ENCODE results near the gene UBR4.

The UBR4 gene

DNA sequence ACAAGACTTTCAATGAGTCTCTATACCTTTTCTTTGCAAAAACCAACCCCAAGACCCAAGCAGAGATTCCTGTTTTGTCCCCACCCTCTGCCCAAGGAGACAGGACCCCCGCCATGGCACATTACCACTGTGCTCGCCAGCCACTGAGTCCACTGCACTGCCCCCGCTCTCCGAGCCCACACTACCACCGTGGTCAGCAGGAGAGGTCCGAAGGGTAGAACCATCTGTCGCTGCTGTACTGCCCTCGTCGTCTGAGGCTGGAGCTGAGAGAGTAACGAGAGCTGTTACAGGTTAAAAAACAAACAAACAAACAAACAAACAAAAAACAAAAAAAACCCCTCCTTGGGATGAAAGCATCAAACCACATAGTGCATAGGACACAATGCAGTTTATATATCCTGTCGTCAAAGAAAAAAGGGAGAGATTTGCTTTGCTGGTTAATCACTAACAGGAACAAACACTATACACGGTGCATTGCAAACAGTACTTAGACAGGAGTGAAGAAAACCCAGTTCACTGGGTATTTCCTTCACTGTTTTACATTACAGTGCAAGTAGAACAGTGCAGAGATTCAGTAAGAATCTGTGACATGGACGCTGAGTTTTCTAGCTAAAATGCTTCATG lies 71.0 kb downstream of the UBR4 start:
- DNase-seq (ENCODE audit: low read depth): no peak

DNA sequence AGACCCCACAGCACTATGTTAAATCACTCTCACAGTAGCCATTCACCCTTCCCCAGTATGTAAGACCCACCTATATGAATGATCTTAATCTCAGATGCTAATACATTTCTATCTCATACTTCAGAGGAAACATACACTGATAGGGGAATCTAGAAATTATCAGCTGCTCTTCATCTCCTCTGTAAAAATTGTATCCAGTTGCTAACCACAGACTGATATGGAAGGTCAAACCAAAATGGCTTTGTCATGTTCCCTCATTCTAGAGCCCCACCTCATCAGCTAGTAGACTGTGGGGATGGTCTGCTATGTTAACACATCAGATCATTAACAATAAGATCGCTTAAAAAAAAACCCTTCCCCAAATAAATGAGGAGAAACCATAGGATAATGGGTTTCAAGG lies 71.7 kb downstream of the UBR4 start:
- DNase-seq (ENCODE audit: low read depth): no peak

DNA sequence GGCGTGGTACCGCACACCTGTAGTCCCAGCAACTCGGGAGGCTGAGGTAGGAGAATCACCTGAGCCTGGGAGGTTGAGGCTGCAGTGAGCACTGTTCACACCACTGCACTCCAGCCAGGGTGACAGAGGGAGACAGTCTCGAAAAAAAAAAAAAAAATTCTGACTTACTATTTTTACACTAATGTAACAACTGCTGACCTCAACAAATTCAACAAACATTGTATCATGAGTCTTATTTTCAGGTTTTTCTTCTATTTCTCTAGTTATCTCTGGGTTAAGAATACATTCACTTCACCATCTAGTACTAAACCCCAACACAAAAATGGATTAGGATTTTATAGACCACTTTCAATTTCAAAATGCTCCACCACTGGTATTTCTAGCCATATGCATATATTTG lies 72.9 kb downstream of the UBR4 start:
- DNase-seq (ENCODE audit: low read depth): no peak

DNA sequence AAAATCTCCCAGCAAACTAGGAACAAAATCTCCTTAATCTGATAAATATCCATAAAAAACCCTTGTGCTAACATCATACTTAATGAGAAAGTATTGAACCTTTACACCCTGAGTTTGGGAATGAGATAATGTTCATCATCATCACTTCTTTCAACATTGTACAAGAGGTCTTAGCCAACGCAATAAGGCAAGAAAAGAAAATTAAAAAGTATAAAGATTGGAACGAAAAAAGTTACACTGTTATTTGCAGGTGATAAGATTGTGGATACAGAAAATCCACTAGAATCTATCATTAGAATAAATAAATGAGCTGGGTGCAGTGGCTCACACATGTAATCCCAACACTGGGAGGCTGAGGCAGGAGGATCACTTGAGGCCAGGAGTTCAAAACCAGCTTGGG lies 76.7 kb downstream of the UBR4 start:
- no peak for DNase-seq (ENCODE audit: low read depth)

DNA sequence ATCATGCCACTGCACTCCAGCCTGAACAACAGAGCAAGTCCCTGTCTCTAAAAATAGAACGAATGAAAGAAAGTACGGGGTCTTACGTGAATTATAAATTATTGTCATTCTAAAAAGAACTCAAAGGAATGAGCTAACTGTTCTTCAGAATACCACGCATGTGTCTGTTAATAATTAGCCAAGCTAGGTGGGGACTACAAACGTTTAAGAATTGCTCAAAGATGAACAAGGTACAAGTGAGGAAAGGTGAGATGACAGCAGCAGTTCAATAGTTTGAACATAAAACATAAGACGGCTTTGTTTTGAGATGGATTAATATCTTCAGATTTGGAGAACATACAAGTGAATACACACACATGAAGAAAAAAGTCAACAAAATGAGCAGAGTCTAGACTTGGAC lies 79.6 kb downstream of the UBR4 start:
- no peak for DNase-seq (ENCODE audit: low read depth)

DNA sequence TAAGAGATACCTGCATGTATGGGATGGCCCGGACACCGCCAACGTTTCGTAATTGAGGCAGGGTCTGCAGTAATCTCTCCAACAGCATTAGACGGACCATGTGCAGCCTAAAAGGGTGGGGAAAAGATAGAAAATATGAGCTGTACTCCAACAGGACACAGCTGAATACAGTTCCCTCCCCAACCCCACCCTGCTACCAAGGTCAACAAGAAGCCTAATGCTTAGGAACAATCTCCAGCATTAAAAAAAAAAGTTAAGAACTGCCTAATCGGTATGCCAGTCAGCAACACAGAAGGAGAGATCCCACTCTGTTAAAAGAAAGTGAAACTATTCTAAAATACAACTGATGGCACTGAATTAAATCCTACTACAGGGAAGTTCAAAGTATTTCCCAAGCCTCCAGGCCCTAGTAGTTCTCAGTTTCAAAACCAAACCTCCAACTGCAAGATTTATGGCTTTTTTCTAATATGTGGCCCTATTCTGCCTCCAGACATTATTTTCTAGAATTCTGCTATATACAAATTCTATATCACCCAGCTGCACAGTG lies 81.0 kb downstream of the UBR4 start:
- DNase-seq (ENCODE audit: low read depth): no peak

DNA sequence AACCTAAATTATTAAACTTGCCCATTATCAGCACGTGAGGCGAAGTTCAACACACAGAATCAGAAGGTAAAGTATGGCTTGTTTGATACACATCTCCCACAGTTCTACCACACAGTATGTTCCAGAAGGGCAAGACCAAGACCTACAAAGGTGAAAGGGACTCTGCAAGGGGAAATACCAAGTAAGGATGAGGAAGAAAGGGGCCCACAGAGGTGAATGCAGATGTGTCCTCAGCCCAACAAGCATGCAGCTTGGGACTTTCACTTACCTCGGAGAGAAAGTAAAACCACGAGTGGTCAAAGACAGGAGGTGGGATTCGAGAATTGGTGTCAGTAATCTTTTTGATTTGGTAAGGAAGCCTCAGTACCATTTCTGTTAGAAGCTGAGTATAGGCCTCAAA lies 85.8 kb downstream of the UBR4 start:
- DNase-seq (ENCODE audit: low read depth): no peak

DNA sequence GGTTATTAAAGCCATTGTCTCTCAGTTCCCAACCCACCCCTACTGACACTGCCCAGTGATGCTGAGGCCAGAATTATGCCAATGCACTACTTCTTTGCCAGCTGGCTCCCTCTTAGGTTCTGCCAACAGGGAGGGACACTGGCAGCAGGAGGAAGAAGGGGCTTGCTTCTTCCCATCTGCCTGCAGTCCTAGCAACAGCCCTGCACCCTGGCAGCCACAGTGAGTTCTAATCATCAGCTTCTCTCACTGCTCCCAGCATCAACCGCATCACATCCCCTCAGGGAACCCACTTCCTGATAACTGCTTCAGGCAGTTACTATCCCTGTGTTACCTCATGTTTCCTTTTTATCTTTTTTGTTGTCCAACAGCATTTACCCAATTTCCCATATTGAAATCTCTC lies 86.2 kb downstream of the UBR4 start:
- DNase-seq (ENCODE audit: low read depth): no peak

DNA sequence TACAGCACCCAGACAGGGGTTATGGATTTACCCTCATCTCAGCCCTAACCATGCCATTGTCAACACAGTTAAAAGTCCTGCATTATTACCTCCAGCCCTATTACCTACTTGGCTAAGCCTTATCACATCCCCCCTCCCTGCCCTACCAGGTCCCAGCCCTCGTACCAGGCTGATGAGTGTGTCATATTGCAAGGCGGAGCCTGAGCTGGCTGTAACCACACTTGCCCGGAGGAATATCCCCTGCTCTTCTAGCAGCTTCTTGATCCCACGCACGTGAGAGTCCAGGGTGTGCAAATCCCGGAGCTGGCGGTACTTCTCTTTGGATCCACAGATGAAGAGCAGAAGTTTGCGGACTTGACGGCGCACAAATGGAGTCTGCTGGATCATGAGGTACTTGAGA lies 87.4 kb downstream of the UBR4 start:
- DNase-seq (ENCODE audit: low read depth): no peak

DNA sequence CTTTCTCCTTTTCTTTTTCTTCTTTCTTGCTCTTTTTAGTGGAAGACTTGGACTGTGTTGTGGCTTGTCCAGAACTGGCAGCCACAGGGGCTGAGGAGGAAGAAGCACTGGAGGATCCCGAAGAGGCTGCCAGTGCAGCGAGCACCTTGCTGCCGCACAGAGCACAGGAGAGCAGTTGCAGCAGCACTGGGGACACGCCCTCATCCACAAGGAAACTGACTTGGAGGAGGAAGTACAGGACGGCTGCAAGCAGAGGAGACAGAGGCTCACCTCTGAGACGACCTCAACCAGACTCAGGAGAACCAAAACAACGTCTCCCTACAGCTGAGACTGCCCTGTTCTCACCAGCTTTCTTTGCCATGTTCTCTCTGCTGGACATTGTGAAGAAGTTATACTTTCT lies 88.9 kb downstream of the UBR4 start:
- no peak for DNase-seq (ENCODE audit: low read depth)

DNA sequence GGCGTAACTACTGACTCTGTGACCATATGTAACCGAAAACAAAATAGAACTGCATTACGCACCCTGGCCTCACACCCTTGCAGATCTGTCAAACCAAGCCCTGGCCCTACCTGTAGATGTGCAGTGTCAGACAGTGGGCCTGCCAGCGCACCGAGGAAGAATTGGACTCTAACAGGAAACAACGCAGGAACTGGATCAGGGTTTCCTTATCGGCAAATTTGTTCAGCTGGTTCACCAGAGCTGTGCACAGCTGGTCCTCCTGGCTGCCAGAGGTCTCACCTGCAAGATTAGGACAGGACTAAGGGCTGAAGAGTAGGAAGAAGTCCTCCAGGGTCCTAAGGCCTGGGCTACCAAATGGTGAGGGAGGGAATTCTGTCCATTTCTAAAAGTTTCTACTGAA lies 90.0 kb downstream of the UBR4 start:
- DNase-seq (ENCODE audit: low read depth): no peak

DNA sequence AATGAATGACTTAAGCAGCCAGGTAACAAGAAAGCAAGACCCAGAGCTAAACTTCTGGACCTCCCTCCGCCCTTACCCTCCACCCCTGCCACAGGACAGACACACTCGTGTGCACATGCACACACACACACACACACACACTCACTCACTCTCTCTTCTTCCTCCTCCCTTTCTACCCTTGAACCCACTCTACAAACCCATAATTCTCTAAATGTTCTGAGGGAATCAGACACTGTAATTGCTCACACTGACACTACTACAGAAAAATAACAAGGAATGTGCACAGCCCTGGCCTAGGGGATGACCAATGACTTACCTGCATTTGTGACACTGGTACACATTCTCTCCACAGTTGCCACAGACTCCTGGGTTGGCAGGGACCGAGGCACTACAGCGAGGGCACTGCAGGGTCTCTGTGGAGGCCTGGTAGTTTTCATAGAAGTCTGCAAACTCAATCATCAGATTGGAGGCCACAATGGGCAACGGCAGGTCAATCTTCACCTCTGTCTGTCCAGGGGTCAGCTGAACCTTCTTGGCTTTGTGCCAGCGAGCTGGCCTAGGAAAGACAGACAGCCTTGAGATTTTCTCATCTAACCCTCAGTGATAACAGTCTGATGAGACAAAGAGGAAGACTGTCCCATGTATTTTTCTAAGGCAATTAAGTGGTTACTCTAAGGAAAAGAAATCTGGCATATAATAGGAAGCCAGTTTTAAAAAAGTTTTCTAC lies 94.8 kb downstream of the UBR4 start:
- DNase-seq (ENCODE audit: low read depth): no peak

DNA sequence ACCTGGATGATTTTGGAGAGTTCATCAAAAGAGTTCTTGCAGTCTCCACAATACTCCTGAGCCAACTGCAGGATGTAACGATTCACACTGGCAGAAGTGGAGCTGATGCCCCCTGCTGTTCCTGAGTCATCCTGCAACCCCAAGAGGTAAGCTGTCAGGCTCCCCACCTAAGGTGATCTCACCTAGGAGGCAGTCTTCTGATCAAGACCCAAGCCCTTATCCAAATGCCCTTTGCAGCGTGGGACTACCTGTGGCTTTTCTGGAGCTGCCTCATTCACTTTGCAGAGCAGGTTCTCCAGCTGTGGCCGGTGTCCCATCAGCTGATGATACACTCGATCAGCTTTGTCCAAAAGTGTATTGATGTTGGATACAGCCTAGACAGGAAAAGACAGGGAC lies 96.4 kb downstream of the UBR4 start:
- no peak for DNase-seq (ENCODE audit: low read depth)

DNA sequence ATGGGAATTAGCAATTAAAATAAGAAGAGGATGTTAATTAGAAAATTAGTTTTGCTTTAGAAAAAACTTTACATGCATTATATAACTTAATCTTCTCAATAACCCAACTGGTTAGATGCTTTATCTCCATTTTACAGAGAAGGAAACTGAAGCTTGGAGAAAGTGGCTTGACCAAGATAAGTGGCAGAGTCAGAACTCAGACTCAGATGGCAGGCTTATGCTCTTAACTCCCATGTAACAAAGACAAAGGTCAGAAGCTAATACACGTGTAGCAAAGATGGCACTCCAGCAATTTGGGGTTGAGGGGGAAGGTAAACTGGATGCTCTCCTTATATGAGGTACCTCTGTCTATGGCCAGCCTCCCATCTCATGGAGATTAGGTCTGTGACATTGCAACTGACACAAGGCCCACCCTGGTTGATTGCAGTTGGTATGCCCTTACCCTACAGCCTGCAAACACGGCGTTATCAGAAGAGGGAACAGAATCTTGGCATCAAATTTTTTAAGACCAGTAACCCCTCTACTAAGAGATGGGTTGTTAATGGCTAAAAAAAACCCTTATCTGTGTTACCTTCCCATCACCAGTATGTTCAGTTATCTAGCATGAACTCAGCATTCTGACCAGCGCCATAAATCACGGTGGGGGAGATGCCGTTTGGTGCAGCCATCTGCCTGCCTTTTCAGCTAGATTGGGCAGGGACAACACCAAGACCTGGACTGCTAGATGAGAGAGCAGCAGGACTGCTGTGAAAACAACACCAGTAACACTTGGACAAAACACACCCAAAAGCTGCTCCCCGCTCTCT lies 97.0 kb downstream of the UBR4 start:
- DNase-seq (ENCODE audit: low read depth): no peak

DNA sequence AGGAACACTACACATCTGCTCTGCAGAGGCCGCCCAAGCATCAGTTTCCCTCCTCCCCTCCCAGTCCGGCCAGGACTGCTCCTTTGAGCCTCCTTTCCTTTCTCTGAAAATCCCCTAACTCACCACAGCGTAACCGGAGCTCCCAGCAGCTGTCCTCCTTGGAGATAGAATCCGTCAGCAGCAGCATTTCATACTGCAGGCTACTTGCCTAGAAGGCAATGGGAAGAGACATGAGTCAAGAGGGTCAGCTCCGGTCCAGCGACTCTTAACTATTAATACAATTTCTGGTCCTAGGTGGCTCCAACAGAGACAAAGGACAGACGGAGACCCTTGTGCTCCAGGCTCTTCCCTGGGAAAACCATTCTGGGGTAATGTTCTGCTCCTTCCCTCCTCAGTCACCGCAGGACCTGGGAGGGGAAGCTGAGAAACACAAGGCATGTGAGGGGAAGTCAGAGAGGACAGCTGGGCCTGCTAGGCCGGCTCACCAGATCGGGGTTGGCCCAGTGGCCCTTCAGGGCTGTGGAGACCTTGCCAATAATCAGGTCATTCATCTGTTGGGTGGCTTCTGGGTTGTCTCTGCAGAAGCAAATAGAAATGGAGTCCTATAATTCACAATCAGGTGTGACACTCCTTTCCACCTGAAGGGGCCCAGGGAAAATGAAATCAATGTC lies 99.7 kb downstream of the UBR4 start:
- DNase-seq (ENCODE audit: low read depth): no peak

DNA sequence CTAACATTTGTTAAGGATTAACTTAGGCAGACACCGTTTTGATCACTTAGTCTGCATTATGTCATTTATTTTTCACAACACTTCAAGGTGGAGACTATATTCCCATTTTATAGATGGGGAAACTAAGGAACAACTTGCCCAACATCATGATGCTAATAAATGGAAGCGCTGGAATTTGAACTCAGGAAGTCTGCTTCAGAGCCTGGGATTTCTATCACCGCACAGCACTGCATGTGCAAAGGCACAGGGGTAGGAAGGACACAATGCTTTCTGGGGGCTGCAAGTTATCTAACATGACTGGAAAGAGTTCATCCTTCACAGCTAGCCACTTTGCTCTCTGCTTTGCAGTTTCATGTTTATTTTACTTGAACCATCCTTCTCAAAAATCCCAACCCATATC lies 100.5 kb downstream of the UBR4 start:
- no peak for DNase-seq (ENCODE audit: low read depth)

DNA sequence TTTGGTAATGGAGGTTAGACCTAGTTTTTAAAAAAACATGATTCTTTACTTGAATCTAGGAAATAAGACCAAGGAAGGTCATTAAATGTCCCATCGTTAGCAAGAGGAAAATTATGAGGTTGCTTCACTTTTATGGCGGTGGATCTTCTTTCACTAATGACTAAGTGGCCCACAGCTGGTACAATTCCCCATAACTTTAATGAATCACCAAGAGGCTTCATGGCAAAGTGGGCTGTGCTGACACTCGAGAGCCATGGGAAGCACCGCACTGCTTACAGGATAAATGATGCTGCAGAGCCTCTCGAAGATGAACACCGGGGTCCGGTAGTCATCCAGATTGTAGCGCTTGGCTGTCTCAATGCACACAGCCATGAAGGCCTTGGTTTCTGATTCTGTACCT lies 108.8 kb downstream of the UBR4 start:
- DNase-seq (ENCODE audit: low read depth): no peak

DNA sequence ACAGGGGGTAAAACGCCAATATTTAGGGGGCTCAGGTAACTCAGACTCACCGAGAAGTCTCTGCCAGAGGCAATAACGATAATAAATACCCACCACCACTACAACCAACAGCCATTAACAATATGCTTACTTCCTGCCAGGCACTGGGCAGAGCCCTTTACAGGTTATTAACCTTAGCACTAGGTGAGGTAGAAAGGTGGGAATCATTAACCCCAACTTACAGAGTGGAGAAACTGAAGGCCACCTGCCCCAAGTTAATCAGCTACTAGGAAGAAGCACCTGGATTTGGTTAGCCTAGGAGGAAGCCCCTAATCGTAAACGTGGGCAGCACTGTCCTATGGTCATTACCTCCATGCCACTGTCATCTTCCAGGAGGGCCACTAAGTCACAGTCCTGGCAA lies 110.0 kb downstream of the UBR4 start:
- no peak for DNase-seq (ENCODE audit: low read depth)

DNA sequence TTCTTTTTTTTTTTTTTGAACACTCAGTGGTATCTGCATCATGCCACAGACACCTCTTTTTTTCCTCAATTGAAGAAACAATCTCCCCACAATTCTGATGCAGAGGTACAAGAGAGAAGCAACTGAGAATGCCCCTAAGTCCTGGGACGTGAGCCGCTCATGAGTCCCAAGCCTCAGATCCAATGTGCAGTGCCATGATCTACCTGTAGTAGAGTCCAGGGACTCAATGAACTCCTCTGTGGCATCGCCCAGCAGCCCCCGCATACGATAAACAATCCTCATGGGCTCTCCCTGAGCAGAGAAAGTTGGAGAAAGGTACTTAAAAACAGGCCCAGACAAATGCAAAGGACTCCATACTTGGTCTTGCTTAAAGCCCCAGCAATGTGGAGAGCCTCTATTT lies 113.1 kb downstream of the UBR4 start:
- DNase-seq (ENCODE audit: low read depth): no peak

DNA sequence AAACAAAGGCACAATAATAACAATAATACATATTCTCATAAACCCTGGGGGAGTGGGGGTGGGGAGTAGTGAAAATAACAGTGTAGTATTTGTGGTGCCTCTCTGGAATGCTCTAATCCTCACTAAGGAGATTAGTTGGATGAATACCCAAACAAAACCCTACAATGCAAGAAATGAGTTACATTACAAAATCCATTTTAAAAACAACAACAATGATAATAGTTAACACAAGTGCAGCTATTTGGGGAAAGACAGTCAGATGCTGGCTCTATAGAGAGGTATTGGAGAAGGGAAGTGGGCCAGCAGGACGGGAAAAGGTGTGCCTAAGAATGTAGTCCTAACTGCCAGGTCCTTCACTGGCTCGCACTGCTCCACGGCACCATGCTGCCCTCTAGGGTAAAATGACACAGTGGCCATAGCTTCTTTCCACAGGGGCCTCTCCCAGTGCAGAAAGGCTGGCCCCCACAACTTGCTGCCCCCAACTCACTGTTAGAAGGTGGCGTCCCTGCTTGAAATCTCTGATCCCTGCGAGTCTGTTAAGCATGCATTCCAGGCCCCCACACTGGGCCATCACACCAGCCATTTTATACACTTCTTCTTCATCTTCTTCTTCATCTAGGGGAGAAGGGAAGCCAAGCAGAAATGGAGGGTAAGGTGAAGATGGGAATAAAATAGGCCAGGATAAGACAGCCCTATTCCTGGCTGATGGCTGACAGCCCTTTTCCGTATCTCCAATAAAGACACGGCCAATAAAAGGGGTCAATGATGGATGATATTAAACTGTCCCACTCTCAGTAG lies 113.8 kb downstream of the UBR4 start:
- DNase-seq (ENCODE audit: low read depth): no peak

DNA sequence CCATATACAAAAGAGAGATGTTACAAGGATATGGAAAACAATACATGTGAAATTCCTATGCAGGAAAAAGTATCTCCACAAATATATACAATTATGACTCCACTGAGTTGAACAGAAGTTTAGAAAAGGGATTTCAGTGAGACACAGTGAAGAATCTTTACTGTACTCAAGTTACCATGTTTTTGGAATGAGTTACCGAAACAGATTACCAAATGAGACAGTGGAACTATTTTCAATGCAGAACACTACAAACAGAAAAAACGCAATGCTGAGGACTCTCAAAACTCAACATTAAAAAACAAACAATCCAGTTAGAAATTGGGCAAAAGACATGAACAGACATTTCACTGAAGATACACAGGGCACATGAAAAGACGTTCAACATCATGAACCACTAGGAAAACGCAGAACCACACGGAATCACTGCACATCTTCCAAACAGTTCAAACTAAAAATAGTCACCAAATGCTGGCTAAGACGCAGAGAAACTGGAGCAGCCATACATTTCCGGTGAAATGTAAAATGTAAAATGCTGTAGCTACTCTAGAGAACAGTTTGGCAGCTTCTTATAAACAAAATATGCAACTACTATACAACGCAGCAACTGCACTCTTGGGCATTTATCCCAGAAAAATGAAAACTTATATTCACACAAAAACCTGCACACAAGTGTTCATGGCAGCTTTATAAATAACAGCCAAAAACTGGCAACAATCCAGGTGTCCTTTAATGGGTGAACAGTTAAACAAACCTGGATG lies 118.7 kb downstream of the UBR4 start:
- no peak for DNase-seq (ENCODE audit: low read depth)

All from stimulated activated CD8-positive, alpha-beta memory T cell treated with anti-CD3 and anti-CD28 coated beads, Interleukin-15, amount 100 ng/mL, for 1 hour (primary cell).